ENCODE results near the gene VILL.

The VILL gene

DNA sequence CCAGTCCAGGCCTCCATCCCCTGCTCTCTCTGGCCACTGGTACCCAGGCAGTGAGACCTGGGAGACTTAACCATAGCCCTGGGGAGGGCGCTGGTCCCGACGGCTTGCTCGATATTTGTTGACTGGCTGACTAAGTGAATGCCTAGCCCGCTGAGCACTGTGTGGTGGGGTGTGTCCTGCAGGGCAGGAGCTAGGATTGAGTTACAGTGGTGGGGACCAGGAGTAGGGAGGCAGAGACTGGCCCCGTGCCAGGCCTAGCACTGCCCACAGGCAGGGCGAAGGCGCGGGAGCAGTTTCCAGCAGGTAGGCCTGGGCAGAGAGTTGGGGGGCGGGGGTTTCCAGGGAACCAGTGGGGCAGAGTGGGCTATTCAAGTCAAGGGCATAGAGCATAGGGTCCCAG lies at the start of gene VILL:
Gene VILL, plus strand, starts transcription at position 260 of the 400 bp plus-strand sequence. CDS start 2,887 bp downstream, outside the sequence.
- no peak for DNase-seq

DNA sequence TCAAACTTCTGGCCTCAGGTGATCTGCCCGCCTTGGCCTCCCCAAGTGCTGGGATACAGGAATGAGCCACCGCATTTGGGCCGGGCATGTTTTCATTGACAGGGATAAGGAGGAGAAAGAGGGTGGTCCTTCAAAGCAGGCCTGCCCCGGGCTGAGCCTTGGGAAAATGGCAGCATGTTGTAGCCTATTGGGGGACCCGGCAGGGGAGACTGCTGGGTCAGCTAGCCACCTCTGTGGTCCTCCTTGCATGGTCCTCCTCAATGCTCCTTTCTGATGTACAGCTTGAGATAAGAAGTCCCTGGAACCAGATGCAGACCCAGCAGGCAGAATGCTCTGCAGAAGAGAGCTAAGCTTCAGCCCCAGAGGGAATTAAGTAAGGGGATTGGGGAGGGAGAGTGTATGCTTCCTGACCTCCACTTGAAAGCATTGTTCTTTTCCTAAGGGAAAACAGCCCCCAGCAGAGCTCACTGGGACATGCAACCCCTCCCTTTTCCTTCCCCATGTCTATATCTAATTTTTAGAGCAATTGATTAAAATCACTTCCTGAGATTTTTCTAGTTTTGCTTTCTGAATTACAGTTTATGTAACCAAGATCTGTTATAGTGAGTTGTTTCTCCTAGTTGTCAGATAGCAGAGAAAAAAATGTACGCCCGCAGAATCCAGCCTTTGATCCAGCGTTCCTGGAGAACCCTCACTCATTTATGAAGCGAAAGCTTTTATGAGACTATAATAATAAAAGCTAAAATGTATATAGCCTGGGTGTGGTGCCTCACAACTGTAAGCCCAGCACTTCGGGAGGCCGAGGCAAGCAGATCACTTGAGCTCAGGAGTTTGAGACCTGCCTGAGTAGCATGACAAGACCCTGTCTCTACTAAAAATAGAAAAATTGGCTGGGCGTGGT lies 48.7 kb upstream of the VILL start:
- DNase-seq, result no peak

DNA sequence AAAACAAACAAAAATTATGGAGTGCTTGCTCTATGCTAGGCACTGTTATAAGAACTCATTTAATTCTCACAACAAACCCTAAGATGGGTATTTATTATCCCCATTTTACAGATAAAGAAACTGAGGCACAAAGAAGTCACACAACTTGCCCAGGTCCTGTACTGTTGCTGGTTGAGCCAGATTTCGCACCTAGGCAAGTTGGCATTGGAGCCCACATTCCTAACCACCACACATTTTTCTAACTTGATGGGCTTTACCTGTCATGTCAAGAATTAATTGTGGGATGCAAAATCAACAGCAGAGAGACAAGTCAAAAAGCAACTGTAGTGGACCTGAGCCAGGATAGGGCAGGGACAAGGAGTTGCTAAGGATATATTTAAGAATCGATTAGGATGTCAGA lies 47.9 kb upstream of the VILL start:
- no peak for DNase-seq

DNA sequence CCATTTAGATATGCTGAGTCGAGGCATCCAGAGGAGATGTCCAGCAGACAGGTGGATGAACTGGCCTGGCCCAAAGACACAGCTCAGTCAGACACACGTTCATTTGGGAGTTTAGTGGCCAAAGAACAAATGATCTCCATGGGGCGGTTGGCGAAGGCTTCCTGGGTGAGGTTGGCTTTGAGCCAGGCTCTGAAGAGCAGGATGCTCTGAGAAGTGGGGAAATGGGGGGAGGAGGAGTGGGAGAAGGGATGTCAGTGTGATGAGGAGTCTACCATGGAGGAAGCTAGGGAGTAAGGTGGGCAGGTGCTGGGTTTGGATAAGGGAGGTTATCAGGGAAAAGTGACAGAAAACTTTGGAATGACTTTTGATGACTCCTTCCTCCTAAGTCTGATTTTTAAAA lies 47.5 kb upstream of the VILL start:
- DNase-seq, result no peak

DNA sequence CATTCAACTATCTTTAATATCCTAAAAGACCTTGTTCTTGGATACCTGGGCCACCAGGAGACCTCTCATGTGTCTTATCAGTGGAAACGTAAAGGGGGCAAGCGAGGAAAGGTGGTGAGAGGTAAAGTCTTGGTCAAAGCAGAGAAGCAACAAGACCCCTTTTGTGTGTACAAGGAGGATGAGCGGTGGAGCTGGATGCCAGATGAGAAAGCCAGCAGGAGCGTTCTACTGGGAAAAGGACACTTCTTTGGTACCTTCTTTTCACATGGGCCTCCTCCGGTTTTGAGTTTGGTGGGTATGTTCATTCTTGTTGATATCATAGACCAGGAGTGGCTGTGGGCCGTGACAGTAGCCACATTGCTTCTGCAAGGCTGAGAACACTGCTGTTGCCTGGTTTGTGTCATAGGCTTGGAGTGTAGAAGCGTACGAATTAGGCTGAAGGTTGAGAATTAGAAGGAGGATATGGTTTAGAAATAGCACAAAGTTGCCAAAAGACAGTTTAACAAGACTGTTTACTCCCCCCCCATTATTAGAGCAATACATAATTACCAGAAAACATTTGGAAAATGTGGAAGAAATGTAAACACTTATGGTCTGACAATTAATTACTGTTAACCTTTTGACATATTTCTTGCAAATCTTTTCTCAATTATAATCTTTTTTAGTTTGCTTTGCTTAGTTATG lies 46.8 kb upstream of the VILL start:
- DNase-seq, result no peak

DNA sequence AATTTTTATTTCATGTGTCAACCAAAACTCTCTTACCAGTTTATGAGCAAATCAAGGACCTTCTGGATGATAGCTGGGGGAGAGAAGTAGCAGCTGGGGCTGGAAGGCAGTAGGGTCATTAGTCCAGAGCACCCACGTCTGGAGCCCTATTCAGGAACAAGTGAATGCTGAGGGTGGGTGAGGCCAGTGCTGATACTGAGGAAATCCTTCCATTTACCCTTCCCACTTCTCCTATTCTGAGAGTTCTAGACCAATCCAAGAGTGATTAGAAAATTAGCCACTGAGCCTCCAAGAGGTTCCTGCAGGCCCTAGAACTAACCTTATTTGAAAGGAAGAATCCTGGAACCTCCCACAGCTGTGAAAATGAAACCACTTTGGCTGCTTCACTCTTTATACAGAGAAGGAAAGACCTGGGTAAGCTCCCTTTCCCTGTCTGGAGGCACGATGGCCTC lies 46.2 kb upstream of the VILL start:
- DNase-seq, result no peak

DNA sequence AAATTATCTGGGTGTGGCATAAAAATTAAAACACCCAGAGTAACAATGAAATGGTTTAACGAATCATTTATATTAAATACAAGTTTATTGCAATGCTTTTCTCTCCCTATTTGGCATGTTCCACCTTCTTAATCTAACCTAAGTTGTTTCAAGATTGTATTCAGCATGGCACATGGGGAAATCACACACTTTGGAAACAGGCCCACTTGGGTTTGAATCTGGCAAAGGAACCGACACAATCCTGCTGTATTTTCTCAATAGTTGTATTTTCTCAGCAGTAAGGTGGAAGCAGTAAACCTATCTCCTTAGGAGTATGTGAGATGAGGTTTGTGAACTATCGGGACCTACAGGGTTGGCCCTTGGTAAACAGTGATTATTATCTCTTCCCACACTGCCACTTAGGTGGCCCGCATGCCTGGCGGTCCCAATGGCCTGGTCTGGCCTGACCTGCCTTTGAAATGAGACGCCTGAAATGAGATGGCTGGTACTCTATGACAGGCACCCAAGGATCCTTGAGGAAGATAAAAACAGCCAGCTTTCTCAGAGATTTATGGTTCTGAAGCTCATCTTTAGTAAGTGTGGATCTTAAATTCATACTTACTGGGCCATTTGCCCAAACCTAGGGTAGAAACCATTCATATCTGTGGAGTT lies 45.3 kb upstream of the VILL start:
- DNase-seq, result no peak

DNA sequence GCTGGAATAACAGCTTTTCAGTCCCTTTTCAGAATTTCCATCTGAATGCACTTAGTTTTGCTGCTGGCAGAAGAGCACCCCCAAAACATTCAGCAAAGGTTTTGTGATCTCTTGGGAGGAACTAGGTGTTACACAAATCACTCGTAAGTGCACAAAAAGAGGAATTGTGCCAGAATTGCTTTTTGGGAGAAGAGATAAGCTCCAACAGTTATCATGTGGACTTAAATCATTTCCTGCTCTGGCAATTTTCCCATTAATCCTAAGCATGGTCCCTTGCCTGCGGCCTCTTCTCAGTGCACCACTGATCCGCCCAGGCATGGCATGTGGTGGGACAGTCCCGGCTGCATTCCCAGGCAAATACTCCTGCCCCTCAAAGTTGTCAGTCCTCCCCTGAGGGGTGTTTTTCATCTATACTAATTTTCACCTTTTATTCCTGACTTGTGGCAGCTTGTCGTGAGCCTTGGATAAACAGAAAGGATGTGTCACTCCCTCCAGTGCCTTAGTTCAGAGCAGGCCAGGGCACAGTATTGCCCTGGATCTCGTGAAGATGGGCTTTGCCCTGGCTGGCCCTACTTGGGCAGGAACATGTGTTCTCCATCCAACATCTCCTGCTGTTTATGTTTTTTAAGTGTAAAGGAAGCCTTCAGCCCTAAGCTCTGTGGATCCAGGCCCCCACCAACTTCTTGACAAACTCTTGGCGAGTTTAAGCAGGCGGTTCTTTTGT lies 44.6 kb upstream of the VILL start:
- no peak for DNase-seq

DNA sequence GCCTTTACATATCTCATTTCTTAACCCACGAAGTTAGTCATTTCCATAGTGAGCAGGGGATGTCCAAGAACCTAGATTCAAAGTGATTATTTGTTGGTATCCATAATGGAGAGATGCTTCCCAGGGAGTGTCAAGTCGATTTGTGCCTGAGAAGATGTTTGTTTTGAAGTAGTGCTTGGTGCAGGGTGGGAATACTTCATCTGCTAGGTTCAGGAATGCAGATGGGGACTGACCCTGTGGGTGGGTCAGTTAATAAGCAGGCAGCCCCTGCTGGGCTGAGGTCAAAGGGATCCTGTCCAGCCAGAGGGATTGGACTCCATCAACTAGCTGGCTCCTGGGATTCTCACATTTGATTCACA lies 44.1 kb upstream of the VILL start:
- DNase-seq, result no peak

DNA sequence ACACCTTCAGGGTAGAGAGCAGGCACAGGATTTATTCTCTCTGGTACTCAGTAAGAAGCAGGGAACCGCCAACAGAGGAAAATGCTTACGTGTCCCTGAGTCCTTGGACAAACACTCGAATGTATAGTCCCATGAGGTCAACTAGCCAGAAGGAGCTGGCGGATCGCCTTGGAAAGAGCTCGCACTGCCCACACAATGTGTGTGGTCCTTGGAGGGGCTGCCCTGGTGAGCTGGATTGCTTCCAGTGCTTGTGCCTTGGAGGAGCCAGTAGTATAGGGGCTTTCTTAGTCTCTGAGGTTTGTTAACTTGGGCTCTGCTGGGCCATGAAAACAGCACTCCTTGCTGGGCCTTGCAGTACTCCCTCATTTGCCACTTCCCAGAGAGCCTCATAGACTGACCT lies 40.7 kb upstream of the VILL start:
- no peak for DNase-seq

DNA sequence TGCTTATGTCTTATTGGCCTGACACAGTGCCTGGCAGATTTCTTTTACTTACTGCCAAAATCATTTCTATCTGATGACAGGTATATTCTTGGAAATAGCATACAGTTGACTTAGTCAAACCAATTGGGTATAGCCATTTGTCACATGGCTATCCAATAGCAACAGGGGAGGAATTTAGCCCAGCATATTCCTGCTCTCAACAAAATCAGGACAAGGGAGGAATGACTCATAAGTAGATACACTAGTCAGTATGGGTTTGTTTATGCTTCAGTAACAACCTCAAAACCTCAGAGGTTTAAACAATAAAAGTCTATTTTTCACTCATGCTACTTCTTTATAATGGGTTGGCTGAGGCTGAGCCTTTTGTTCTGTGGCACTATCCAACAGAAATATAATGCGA lies 38.0 kb upstream of the VILL start:
- no peak for DNase-seq

DNA sequence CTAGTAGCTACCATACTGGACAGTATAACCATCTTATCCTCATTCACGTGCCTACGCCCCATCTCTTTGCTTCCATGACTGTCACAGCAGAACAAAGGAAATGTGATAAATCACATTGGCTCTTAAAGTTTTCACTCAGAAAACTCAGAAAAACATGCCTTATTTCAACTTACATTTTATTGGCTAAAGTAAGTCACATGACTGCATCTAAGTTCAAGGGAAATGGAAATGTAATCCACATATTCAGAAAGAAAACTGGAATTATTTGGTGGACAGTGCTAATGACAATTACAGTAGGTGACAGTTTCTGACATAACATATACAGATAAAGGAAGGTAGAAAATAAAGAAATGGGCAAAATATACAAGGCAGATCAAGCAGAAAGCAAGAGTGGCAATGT lies 37.4 kb upstream of the VILL start:
- DNase-seq, result no peak

DNA sequence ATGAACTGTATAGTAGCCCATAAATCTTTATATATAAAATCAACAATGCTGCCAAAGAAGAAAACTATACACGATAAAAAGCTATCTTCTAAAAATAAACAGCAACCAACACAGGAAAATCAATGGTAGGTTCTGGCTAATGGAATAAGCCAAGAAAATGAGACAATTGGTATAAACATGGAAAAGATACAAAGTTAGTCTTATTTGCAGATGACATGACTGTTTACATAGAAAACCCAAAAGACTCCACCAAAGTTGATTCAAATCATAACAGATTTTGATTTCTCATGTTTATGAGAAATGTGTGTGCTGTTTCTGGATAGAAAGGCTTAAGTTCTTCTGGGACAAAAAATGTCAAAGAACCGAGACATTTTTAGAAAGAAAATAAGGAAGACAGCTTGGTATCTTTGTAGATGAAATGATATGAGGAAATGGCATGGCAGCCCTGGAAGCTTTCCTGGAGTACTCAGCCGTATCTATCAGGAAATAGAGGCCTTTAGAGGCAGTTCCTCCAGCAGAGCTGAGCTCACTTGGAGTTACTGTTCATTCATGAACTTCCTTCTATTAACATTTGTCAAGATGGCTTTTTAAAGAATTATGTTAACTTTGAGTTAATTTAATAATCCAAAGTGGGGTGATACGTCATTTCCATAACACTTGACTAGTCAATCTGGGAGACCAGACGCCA lies 36.7 kb upstream of the VILL start:
- DNase-seq, result no peak

DNA sequence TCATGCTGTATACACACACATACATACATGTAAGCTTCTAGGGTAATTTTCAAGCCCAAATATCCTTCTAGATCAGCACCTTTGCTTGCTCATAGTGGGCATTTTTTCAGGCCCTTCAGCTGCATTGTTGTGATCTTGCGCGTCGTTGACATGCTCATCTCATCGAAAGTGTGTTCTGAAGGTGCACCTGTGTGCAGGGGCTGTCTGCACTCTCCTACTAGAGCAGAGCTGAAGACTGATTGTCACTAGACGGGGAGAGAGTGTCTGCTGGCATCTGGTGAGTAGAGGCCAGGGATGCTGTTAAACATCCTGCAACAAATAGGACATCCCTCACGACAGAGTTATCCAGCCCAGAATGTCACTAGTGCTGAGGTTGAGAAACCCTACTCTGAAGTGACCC lies 35.7 kb upstream of the VILL start:
- no peak for DNase-seq

DNA sequence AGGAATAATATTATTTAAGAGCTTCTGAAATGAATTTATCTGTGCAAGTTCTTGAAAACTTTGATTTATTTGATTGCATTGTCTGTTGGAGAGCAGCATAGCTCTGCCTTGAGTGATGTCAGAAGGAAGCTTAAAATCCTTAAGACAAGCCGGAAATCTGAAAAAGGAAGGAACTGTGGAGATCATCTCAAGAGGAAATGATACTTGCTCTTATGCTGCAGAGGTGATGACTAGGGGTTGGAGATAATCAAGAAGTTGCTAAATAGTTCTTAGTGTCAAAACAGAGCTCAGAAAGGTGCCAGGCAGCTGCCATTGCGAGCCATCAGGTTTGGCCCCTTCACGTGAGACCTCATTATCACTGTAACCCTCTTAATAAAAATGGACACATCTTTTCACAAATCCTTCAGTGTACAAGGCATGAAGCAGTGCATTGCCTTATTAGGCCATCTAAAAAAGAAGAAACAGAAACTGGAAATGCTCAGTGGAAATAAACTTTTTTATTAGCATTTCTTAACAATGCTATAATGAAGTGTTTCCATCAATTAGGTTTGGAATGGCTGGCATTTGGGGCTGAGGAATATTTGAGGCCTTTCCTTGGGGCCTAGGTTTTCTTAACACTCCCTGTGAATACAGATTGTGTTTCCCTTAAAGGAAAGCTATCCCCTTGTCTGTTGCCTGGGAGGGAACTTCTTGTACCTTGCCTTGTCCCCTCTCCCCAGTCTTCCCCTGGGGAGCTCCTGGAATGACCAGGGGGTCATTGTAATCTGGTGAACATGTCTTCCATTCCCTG lies 34.5 kb upstream of the VILL start:
- DNase-seq, result no peak

DNA sequence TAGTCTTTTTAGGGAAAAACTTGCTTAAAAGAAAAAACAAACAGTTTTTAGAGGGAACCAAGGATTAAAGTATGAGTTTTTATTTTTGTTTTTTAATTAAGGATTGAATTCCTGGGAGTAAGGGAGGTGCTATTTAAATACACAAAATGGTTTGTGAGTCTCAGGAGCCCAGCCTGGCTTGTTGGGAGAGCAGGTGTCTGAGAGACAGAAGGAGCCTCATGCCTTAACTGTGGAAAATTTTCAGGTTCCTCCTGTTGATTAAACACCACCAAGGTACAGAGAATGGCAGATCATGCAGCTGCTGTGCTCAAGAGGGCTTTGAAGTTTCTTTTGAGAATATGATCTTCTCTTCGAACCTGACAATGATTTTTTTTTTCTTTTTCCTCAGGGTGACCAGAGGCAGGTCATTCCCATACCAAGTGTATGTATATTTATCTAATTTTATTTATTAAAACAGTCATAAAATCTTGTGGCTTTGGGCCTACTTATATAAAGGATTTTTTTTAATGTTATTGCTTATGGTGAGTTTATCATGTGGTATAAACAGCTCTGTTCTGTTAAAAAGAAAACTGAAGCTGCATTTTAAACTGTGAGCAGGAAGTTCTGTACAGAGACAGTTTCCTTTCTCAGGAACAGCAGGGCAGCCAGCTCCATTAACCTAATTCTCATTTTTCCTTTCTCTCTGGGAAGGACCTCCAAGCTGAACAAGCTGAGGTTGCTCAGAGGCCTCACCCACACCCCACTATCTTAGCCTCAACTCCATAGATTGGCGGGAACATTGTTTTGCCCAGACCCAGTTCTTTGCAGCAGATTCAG lies 33.7 kb upstream of the VILL start:
- no peak for DNase-seq

DNA sequence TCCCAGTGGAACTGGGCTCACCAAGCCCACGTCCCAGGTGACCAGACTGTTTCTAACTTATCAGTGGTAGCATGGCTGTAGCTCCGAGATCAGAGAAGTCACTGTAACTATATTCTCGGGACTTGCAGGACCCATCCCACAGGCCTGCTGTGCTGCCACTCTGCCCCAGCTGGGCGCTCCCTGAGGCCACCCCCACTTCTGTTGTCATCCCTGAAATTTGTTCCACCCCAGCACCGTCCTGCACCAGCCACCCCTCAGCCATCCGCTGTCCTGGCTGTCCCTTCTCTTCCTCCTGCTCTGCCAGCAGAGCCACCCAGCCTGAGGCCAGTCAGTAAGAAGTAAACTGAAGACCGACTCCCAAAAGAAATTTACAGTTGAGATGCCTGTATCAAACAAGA lies 33.0 kb upstream of the VILL start:
- no peak for DNase-seq

DNA sequence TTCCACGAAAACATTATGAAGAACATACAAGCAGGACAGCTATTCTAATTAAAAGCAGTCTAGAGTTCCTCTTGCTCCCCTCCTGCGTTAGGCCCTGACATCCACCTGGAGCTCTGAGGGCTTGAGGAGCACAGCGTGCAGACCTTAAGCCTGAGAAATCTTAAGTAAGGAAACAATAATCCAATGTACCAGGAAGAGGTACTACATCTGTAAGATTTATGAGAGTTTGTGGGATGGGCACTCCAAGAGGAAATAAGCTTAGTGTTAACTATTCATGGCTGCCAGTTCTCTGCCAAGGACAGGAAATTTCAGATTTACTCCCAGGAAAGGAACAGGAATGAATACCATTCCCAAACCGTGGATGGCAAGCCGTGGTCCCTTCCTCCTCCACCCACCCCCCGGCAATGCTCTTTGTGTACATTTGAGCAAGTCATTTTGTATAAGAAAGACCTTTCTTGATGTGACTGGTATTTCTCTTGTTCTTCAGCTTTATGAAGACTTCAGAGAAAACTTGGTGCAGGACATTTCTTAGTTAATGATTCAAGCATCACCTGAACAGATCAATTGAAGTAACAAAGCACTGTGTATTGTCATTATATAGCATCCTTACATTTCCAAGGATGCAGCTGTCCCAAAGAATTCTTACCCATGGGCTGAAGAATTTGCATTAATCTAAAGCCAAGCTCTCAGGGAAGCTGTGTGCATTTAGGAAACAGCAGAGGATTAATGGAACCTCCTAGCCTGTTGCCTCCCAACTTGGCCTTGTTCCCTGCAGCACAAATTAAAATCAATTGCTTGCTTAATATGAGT lies 28.8 kb upstream of the VILL start:
- DNase-seq, result no peak

DNA sequence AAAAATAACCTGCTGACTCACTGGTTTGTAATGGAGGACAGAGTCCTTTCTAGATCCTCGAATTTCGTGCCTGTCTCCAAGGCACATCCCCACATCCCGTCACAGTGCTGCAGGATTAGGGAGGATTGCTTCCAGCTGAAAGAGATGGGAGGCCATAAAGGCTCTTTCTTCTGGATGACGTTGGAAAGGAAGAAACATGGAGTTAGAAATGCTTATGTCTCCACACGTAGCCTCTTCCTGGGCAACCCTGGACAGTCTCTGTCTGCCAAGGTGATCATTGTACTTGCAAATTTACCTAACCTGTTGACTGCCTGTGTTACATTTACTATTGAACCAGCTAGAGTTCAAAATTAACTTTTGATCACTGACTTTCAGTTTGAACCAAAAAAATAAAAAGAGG lies 27.6 kb upstream of the VILL start:
- DNase-seq, result no peak

DNA sequence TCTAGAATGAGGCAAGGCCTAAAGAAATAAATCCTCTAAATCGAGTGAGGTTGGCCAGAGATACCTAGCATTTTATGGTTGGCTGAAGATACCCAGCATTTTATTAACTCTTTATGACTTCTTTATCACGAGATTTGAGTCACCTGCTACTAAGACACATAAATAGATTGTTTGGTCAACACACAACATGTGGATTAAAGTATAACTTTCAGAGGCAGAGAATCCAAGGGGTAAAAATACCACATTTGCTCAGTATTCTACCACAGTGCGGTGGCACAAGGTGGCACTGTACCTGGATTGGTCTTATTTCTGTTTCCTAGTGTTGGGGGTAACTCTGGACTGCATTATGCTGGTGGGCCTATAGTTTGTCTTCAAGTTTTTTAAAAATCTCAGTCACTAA lies 27.0 kb upstream of the VILL start:
- no peak for DNase-seq

Data from stimulated activated CD4-positive, alpha-beta T cell treated with anti-CD3 and anti-CD28 coated beads, Interleukin-1b, Interleukin-23, amount 100 ng/mL, for 48 hours (primary cell).